ENCODE data around the gene GFER.
"Not testable (repeated sequence)": the region's sequence is repeated elsewhere in the genome, so short reads cannot be mapped to it uniquely, and the experiment has no call there.

The GFER gene

DNA sequence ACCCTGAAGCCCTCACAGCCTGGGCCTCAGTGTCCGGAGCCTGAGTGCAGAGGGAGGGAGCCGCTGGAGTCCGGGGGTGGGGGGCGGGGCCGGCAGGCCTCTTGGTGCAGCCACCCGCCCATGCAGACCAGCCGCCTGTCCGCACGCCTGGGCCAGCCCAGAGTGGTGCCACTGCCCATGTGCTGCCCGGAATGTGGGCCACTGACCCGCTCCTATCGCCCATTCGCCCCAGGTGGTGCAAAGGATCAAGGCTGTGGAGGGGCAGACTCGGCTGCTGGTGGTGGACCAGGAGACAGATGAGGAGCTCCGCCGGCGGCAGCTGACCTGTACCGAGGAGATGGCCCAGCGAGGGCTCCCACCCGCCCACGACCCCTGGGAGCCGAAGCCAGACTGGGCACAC, 45.4 kb downstream of the GFER start:
- no peak for DNase-seq

DNA sequence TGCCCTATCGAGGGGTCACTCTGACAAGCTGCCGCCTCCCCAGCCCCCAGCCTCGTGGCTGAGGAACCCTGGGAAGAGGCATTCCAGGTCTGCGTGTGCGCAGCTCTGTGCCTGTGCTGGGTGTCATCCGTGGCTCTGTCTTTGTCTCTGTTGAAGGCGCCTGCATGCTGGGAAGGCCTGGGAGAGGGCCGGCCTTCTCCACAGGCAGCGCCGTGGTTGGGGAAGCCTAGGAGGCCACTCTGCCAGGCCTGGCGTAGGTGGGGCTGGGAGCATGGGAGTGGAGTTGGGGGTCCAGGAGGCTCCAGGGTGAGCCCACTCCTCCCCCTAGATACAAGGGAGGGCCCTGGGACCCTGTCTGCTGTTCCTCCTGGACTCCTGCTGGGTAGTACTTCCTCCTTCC, 46.0 kb downstream of the GFER start:
- DNase-seq = no peak

DNA sequence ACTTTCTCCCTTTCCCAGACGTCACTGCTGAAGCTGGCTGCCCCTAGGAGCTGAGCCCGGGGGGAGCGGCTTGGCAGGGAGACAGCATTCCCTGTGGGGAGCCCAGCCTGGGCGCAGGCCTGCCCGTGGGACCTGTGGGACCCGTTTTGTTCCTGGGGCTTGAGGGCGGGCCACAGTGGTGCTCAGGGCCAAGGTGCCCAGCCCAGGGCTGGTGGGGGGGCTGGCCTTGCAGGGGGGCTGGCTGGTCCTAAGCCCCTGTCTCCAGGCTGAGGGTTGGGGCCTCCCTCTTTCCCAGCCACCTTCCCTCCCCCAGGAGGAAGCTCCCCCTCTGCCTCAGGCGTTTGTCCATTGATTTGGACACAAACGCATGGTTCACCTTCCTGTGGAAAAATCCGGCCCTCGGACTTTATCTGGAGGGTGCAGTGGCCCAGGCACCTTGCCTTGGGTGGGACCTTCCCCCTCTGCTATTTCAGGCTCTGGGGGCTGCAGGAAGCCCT, 47.1 kb downstream of the GFER start:
- DNase-seq = no peak

DNA sequence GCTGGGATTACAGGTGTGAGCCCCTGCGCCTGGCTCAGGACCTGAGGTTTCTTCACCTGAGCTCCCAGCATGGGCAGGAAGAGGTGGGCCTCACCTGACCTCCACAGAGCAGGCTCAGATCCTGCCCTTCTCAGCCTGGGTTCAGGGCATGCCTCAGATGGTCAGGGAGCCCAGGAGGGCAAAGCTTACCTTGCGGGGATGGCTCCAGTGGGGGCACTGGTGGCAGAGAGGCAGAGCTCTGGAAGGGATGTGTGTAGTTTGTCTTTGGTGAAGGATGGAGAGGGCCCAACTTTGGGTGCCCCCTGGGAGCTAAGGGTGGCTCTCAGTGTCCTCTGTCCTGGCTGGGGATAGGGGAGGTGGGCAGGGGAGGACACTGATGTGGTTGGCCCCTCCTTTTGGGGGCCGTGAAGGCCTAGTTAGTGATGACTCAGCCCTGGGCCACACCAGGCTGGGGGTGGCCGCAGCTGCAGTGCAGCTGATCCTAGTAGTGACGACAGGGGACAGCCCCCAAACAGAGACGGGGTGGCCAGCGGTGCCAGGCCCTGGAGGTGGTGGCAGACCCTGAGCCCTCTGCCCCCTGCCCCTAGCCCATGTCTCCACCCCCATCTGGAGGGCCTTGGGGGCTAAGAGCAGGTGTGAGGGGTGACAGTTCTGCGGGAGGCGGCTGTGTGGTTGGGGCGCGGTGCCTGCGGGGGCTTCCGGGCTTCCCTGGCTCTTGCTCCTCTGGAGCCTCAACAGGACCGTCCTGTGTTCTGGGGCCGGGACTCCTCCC, 48.5 kb downstream of the GFER start:
- DNase-seq = no peak

DNA sequence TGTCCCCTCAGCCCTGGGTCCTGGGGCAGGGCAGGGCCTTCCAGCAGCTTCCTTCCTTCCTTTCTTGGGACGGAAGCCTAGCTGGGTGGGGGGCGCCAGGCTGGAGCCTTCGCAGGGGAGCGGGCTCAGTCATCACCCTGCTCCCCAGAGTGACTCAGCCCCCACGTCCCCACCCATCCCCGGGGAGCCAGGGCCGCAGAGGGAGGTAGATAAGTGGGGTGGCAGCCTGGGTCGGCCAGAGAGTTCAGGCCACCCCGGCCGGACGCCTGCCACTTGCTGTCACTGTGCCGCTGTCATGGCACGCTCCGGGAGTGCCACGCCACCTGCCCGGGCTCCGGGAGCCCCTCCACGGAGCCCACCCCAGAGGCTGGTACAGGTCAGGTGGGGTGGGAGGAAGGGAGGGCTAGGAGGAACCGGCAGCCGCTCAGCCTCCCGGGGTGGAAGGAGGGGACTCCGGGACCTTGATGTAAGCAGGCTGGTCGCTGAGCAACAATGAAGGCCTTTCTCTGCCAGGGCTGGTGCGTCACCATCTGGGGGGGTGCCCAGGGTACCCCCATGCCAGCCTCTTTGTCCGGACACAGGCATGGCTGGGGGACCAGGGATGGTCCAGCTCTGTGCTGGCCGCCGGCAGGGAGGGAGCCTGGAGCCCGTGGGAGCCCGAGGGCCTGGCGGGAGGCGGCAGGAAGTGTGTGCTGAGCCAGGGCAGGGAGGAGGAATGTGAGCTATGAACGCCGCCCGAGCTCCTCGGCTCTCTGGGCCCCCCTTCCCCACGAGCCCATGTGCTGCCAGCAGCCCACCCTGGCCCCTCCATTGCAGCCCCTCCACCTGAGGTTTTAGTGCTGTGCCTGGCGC, 49.3 kb downstream of the GFER start:
- no peak for DNase-seq

DNA sequence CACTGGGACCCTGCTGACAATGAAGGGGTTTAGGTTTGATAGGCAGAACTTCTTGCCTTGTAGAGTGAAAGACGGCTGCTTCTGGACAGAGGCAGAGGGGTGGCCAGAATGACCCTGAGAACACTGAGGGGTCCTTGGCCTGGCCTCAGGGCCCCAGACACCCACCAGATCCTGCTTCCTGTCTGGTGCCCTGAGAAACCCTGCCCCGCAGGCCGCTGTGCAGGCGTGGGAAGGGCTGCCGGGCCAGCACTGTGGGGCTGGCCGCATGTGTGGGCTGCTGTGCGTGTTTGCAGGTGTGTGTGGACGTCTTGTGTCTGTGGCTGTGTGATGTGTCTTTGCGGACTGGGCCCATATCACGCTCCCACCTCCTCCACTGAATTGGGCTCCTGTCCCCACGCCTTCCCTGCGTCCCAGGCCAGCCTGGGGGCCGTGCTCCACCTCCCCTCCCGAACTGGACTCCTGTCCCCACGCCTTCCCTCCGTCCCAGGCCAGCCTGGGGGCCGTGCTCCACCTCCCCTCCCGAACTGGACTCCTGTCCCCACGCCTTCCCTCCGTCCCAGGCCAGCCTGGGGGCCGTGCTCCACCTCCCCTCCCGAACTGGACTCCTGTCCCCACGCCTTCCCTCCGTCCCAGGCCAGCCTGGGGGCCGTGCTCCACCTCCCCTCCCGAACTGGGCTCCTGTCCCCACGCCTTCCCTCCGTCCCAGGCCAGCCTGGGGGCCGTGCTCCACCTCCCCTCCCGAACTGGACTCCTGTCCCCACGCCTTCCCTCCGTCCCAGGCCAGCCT, 50.1 kb downstream of the GFER start:
- not testable (repeated sequence) for DNase-seq

DNA sequence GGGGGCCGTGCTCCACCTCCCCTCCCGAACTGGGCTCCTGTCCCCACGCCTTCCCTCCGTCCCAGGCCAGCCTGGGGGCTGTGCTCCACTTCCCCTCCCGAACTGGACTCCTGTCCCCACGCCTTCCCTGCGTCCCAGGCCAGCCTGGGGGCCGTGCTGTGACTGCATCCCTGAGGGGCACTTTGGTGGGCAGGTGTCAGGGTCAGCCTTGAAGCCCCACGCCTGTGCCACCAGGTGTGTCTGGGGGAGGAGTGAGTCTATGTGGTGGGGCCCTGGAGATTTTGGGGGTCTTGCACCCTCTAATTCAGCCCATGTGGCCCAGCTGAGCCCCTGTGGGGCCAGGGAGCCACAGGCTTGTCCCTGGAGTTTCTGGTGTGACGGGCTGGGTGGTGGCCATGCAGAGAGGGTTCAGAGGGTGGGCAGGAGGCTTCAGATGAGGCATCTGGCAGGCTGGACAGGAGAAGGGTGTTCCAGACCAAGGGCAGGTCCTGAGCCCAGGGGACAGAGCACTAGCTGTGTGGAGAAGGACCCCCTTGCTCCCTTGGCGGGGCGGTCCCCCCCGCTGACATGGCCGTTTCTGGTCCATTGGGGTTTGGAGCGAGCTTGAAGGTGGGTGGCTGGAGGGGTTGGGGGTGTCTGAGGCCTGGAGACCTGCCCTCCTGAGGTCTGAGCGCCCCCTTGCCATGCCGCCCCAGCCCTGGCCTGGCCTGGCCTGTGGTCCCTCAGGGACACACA, 50.9 kb downstream of the GFER start:
- DNase-seq = no peak

DNA sequence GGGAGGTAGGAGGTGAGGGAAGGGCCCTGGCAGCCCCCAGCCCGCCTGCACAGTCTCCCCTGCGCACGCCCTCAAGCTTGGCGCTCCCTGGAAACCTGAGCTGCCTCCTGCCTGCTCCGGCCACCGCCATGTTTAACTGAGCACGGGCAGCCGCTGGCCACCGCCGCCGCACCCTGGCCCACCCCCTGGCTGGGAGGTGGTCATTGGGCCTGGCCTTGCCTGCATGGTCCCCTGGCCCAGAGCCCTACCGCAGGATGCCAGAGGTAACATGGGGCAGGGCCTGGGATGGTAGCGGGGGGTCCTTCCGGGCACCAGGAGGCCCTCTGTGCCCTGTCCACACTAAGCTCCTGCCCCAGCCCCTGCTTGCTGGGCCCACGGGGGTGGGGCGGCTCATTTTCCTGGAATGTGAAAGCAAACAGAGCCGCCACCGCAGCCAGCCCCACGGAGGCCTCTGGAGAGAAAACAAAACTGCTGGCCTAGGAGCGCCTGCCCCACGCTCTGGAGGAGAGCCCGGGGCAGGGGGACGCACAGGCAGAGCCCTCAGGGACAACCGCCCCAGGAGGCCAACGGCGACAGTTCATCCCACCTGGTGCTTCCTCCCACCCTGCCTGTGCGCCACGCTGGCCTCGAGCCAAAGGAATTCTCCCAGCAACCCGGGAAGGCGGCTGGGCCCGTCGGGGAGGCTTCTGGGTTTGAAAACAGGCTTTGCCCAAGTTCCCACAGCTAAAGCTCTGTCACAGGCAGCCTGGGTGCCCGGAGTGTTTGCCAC, 51.6 kb downstream of the GFER start:
- no peak for DNase-seq

DNA sequence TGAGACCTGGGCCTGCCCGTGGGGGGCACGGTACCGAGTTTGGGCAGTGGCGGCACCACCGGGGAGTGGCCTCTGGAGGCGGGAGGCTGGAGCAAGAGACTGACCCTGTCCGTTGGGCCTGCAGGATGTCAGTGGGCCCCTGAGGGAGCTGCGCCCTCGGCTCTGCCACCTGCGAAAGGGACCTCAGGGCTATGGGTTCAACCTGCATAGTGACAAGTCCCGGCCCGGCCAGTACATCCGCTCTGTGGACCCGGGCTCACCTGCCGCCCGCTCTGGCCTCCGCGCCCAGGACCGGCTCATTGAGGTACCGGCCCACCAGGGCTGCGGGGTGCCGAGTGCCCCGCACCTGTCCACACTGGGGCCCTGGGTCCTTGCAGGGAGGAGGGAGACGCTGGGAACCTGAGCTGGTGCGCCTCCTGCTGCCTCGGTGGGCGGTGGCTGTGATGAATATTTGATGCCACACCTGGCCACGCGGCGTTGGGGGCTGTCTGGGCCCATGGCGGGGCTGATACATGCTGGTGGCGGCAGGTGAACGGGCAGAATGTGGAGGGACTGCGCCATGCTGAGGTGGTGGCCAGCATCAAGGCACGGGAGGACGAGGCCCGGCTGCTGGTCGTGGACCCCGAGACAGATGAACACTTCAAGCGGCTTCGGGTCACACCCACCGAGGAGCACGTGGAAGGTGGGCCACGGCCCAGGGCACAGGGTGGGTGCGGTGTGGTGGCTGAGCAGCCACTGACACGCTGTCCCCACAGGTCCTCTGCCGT, 52.4 kb downstream of the GFER start:
- no peak for DNase-seq

DNA sequence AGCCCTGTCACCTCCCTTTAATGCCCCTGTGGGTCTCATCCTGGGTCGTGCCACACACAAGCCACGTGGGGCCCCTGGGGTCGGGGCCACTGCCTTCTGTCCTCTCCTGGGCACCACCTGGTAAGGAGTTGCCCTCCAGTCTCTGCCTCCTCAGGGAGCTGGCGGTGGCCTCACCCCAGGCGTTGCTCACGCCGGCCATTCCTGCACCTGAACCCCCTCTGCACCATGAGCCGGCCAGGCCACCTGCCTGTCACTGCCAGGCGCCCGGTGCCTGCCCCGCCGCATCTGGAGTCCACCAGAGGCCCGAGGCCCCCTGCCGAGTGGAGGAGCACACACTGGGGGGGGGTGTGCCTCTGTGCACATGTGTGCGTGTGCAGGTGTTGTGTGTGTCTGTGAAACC, 53.1 kb downstream of the GFER start:
- DNase-seq = no peak

Data from bone marrow (tissue), 2 donors.